NCI-H1092 treated with DMSO at 0.1 percent for 48 hours (cell line): ENCODE measurements around the gene MECR.
"Not testable (repeated sequence)": the region's sequence is repeated elsewhere in the genome, so short reads cannot be mapped to it uniquely, and the experiment has no call there.

Experiments used
- DNase-seq: peaks from one replicate; lab custom pipeline; 2025; lab: John Stamatoyannopoulos, UW

MECR gene

DNA sequence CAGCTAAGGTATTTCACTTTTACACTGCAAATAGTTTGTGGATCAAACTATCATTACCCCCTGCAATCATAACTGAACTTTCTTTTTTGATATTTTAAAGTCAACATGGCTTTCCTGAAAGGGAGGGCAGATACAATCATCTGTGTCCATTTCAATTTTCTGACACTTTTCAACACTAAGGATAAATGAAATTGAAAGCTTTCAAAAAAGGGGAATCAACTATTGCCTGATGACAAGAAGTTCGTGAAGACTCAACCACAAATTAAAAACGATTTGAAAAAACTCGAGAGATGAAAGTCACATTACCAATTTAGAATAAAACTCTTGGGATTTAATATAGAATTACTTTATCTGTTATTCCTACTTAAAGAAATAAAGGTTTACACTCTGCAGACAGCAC is 60.8 kb downstream of the MECR start:
- DNase-seq, result no peak

DNA sequence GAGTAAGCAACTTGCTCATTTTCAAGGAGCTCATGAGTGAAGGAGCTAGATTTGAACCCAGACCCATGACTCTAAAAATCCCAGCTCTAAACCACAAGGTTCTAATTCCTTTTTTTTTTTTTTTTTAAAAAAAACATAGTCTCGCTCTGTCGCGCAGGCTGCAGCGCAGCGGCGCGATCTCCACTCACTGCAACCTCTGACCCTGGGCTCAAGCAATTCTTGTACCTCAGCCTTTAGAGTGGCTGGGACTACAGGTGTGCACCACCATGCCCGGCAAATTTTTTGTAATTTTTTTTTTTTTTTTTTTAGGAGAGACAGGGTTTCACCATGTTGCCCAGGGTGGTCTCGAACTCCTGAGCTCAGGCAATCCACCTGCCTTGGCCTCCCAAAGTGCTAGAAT is 62.8 kb downstream of the MECR start:
- DNase-seq, result no peak

DNA sequence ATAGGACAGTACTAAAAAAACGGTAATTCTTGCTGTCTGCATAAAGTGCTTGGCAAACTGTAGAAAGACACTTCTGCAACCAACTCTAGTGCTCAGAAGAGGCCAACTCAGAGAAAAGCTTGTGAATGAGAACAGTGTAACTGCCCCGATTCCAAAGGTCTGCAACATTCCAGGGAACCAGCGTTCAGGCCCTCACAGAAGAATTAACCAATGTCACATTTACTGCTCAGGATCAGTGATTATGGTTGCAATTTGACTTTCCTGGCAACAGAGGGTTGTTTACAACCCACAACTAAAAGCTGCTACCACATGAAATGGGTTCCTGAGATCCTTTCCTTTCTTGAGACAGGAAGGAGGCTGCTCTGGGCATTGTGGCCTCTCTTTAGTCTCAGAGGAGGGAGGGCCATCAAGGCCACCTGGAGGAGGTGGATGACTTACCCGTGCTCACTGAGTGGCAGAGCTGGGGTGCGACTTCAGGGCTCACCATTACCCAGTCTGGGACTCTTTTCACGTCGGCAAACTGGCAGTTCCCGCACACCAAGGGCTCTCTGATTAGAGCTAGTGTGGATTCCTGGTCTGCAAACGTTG is 64.3 kb downstream of the MECR start:
- no peak for DNase-seq

DNA sequence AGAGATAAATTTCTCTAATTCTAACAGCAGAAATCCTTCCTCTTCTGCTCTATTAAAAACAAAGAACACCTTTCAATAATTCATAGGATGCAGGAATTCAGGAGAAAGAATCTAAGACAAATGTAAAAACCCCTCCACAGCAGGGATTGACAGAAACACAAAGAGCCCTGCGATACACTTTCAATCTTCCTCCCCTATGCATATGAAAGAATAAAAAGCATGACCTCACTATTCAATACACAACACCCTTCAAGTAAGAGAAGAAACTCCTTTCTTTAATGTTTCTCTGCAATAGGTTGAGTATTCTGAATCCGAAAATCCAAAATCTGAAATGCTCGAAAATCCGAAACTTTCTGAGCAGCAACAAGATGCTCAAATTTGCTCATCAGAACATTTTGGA is 66.1 kb downstream of the MECR start:
- no peak for DNase-seq

DNA sequence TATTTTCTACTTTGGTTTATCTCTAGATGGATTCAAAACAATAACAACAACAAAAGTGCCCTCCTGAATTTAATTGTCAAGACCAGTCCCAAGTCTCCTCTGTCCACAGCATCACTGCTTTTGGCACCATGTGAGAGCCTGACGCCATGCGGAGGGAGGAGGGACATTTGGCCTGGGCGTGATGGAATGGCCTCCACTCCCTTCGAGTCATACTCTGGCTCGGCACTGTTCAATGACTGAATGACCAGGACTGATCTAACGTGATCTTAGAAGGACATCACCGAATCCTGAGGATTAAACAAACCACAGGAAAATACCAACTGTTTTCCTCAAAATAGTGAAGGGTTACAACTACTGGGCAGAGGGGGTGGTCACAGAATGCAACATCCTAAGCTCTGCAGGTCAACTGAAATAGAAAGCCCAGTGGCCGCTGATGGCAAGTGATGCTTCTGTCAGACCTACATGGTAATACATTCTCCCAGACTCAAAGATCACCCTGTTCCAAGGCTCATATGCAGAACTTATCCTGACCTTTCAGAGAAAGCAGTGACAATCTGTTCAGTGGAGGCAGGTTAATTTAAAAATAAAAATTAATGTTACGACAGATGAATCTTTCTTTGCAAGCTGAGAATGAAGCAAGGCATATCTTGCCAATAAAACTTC is 68.1 kb downstream of the MECR start:
- DNase-seq, result no peak

DNA sequence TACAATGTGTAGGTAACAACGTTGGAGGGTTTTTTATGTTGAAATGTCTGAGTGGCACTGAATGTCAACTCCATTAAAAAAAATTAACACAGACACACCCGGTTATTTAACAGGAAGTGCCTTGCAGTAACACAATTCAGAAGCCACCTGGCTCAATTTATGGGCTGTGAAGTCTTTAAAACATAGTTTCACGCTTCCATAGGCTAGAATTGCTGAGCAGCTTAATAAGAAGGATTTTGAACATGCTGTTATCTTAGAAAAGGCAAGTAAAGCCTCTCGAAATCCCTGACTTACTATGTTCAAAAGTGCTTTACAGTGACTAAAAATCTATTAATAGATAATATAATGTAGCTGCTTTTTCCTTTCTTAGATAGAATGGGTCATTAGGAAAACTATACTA is 68.7 kb downstream of the MECR start:
- no peak for DNase-seq

DNA sequence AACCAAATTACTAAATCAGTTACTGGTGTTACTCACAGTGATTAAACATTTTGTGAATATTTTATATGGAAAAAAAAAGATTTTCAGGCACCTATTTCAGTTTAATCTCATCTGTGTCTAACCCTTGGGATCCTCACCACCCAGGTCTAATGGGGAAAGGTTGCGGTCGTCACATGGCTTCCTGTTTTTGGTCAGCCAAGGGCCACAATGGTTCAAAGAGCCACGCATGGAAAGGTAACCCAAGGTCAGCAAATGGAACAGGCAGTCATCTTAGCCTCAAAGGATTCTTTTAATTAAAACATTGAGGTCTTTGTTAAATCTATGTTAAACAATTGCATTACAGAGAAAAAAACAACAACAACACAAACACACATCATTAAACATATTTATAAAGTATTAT is 71.0 kb downstream of the MECR start:
- no peak for DNase-seq

DNA sequence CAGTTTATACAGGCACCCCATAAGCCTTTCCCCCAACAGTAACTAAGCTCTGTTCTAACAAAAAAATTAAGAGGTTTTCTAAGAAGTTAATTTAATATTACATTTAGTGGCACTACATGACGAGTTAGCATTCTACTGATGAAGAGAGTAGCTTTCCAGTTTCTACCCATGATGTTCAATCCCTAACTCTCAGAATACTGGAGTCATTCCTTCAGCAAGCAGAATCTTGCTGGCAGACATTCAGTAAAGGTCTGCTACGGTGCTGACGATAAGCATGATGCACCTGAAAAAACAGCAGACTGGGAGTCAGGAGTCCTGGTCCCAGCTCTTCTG is 73.5 kb downstream of the MECR start:
- no peak for DNase-seq

DNA sequence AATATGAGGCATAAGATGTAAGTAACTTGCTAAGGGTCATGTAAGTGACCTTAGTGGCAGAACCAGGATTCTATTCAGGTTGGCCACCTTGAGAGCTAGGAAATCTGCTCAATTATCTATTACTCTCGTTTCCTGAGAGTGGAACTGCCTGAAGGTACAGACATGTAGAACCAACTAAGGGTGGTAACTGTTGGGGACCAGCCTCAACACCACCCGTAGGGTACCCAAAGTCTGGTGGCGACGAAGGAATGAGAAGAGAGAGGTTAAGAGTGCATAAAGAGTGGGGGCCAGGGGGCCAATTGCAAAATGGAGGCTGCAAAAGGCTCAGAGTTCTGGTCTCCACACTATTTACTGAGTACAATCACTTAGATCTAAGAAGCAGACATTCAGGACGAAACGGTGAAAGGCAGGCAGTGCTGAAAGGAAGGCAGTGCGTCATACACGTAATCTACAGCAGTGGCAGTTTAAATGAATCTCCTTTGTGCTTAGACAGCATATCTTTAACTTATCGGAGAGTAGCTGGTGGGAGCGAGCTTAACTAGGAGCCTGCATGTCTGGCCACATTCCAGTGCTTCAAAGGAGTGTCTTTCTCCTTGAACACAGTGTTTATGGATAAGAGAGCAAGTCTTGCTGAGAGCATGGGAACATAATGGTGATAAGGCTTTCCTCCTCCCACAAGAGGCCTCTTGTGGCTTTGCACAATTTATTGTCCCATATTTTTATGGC is 74.0 kb downstream of the MECR start:
- no peak for DNase-seq

DNA sequence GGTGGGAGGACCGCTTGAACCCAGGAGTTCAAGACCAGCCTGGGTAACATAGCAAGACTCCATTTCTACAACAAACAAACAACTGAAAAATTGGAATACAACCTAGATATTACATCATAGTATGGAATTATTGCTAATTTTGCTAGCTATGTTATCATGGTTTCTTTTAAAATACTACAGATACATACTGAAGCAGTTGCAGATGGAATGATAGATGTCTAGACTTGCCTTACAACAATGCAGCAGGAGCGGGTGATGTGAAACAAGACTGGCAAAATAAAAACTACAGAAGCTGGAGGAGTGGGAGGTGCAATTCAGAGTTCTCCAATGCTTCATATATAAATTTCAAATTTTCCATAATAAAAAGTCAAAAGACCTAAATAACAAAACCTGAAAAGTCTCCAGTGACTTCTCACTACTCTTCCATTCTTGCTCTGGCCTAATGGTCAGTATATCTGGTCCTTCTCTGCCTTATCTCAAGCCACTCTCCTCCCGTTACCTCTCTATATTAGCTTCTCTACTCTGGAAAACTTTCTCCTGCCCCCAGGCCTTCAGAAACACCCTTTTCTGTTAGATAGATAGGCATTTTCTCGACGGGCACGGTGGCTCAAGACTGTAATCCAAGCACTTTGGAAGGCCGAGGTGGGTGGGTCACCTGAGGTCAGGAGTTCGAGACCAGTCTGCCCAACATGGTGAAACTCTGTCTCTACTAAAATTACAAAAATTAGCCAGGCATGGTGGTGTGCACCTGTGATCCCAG is 78.5 kb downstream of the MECR start:
- no peak for DNase-seq

DNA sequence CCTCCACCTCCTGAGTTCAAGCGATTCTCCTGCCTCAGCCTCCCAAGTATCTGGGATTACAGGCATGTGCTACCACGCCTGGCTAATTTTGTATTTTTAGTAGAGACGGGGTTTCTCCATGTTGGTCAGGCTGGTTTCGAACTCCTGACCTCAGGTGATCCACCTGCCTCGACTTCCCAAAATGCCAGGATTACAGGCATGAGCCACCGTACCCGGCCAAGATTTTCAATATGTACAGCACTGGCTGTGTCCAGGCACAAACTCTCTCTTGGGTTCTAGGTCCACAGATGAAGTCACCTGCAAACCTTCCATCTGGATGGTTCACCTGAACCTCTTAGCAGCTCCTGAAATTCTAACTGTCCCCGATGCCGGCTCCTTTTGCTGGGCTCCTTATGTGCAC is 80.4 kb downstream of the MECR start:
- DNase-seq, result not testable (repeated sequence)

DNA sequence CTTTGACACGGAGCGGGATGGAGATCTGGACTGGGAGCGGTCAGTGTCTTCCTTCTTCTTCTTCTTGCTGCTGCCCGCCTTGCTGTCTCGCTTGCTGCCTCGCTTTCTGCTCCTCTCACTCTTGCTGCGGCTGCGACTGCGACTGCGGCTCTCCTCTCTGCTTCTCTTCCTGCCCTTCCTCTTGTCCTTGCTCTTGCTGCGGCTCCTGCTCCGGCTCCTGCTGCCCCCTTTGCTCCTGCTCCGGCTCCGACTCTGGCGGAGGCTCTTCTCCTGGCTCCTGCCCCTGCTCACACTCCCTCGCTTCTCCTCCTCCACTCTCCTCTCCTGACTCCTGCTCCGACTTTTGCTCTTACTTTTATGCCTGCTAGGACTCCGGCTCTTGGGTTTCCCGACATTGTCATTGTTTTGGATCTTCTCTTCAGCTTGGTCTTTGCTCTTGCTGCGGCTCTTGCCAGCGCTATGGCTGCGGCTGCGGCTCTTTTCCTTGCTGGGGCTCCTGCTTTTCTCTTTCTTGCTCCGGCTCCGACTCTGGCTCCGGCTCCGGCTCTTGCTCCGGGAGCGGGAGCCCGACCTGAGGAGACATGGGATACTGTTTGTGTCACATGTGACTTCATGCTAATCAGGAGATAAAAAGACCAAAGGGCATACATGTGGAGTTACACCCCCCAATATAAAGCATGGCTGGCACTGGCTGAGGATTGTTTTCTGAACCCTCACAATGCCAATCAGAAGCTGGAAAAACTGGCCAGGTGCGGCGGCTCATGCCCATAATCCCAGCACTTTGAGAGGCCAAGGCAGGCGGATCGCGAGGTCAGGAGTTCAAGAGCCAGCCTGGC is 81.9 kb downstream of the MECR start:
- no peak for DNase-seq

DNA sequence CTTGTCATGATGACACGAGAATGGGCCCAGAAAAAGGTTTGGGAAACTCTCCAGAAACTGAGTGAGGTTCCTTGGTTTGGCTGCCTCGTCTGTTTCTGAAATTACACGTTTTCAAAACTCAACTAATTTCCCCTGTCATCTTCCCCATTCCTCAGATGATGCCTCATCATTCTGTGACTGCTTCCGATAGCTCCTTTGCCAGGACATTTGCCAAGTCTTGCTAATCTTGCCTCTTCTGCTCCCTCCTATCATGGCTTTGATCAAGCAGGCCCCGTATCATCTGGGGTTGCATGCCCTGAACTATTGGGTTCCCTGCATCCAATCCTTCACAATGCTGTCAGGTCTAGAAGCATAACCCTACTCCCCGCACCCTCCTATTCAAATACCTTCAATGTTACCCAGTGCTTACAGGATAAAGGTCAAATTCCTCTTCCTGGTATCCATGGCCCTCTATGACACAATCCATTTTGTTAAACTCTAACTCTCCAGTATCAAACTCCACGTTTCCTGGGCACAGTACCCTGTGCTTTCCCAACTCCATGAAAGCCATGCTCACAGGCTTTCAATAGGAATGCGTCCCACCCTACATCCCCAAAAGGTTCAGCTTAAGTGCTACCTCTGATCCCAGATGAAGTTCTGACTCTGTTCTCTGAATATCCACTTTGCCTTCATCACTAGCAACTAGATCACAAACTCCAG is 84.8 kb downstream of the MECR start:
- no peak for DNase-seq

DNA sequence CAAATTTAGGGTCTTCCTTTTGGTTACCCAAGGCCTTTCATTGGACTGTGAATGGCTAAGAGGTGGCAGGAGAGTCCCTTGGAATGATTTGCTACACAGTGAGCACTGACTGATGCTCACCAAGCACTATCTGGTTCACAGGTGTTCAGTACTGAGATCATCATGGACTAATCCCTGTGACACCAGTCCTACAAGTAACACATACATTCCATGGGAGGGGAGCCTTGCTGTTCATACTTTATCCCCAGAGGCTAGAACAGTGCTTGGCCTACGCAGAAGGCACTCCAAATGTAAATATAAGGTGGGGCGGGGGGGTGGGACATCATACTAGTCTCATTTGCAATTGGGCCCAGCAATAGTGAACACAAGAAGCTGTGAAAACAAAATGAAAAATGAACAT is 86.6 kb downstream of the MECR start:
- DNase-seq, result no peak

DNA sequence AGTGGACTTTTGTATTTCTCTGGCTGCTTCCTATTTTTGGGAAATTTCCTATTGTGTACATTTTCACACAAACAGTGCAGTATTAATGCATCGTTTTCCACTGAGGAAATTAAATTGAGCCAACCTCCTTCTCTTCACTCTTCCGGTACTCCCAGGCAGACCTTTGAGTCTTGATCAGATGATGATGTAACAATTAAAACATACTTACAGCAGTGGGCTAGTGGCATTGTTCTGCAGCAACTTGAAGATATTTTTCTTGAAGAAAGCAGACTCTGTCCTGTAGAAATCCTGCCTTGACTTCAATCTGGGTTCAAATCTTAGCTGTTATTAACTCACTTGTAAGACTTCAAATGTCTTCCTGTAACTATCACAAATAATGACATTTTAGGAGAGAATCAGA is 88.0 kb downstream of the MECR start:
- DNase-seq, result no peak
